ENCODE data around the gene AFF2.

The AFF2 gene

DNA sequence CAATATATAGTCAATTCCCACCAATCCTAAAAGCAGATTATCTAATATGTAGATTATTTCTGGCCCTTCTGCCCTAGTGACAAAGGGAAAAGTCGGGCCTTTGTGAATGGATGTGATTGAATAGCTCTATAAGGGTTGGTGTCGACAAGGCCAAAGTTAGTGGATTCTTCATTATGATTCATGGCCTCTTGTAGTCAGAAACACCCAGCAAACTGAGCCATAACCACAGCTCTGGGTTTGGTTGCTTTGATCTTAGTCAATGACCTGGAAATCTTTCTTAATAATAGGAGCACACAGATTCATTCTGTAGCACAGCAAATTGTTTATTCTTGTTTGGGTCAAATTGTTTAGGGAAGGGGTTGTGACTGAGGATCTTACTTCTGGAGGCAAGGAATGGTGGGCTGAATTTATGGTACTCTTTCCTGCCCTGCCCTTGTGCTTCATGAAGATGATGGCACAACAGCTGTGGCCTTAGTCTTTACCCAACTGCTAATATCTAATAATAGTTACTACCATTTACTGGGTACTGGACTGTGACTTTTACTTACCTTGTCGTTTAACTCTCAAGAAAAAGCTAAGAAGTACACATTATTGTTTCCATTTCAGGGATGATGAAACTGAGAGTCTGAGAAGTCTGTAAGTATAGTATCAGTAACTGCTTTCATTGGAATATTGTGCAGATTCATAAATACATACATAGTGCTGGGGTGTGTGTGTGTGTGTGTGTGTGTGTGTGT is 74.0 kb downstream of the AFF2 start:
- TF ChIP-seq, protein P1, sequence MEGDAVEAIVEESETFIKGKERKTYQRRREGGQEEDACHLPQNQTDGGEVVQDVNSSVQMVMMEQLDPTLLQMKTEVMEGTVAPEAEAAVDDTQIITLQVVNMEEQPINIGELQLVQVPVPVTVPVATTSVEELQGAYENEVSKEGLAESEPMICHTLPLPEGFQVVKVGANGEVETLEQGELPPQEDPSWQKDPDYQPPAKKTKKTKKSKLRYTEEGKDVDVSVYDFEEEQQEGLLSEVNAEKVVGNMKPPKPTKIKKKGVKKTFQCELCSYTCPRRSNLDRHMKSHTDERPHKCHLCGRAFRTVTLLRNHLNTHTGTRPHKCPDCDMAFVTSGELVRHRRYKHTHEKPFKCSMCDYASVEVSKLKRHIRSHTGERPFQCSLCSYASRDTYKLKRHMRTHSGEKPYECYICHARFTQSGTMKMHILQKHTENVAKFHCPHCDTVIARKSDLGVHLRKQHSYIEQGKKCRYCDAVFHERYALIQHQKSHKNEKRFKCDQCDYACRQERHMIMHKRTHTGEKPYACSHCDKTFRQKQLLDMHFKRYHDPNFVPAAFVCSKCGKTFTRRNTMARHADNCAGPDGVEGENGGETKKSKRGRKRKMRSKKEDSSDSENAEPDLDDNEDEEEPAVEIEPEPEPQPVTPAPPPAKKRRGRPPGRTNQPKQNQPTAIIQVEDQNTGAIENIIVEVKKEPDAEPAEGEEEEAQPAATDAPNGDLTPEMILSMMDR (IDR thresholded peaks at IDR 0.05; ENCODE audit: insufficient read depth, low read depth, low read length, missing control alignments): no peak
- peak; percentile 1 for DNase-seq (ENCODE audit: low read depth)
- H3K4me3 ChIP-seq (ENCODE audit: low read length): no peak overlapping the region

DNA sequence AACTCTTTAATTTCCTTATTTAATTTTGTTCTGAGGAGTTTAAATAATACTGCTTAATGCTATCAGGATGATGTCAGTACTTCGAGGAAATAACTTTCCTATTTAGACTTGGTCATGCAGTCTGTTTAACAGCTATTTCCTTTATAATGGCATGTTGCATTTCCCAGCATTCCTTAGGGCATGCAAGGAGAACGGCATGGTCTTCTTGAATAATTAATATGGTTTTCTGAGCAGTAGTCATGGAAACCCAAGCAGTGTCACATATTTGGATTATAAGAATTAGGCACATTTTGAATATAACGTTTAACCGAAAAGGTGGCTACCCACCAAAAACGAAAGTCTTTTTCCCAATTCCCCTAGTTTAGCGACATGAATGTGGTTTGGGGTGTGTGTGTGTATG is 76.0 kb downstream of the AFF2 start:
- TF ChIP-seq, protein P1 (IDR thresholded peaks at IDR 0.05; ENCODE audit: insufficient read depth, low read depth, low read length, missing control alignments): no peak
- no peak overlapping the region for H3K4me3 ChIP-seq (ENCODE audit: low read length)
- DNase-seq (ENCODE audit: low read depth): no peak

DNA sequence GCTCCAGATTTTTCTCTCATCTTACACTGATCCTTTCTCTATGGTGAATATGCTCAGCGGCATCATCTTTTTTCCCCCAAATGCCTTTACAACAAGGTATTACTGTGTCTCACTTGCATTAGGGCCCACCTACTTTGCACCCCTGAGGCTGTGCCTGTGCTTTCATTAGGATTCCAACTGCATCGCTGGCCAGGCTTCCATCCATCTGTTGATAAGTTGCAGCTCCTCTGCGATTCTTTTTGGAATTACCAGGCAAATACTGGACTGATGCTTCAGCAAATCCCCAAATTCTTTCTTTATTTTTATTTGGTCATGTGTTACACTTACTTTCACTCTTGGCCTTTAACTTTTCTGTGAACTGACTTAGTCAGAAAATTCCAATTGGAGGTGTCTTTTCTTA is 77.3 kb downstream of the AFF2 start:
- TF ChIP-seq, protein P1 (IDR thresholded peaks at IDR 0.05; ENCODE audit: insufficient read depth, low read depth, low read length, missing control alignments): no peak
- H3K4me3 ChIP-seq (ENCODE audit: low read length): no peak overlapping the region
- DNase-seq (ENCODE audit: low read depth): no peak

DNA sequence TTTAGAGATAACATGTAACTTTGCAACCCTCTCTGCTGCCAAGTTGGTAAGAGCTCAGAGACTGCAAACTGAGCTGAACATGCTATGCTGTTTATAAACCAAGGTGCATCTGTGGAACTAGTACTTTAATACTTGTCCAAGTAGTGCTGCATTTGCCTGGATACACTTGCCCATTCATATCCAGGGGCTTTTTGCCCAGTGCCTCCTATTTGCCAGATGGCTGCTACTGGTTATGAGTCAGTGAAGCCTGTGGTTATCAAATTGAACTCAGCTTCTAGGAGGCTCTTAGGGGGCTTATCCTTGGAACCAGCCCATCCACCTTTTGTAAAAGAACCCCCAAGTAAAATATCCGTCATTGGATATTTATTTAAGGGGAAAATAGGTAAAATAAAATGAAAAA is 79.6 kb downstream of the AFF2 start:
- TF ChIP-seq, protein P1 (IDR thresholded peaks at IDR 0.05; ENCODE audit: insufficient read depth, low read depth, low read length, missing control alignments): no peak
- DNase-seq (ENCODE audit: low read depth): no peak
- no peak overlapping the region for H3K4me3 ChIP-seq (ENCODE audit: low read length)

DNA sequence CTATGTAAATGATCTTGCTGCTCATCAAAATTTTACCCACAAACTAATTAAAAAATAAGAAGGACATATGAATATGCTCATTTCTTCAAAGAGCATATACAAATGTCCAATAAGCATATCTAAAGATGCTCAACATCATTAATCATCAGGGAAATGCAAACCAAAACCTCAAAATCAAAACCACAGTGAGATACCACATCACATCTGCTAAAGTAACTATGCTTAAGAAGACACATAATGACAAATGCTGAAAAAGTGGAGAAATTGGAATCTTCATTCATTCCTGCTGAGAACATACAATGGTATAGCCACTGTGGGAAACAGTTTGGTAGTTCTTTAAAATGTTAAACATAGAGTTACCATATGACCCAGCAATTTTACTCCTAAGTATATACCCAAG is 81.9 kb downstream of the AFF2 start:
- TF ChIP-seq, protein P1 (IDR thresholded peaks at IDR 0.05; ENCODE audit: insufficient read depth, low read depth, low read length, missing control alignments): no peak
- no peak overlapping the region for H3K4me3 ChIP-seq (ENCODE audit: low read length)
- DNase-seq (ENCODE audit: low read depth): no peak

DNA sequence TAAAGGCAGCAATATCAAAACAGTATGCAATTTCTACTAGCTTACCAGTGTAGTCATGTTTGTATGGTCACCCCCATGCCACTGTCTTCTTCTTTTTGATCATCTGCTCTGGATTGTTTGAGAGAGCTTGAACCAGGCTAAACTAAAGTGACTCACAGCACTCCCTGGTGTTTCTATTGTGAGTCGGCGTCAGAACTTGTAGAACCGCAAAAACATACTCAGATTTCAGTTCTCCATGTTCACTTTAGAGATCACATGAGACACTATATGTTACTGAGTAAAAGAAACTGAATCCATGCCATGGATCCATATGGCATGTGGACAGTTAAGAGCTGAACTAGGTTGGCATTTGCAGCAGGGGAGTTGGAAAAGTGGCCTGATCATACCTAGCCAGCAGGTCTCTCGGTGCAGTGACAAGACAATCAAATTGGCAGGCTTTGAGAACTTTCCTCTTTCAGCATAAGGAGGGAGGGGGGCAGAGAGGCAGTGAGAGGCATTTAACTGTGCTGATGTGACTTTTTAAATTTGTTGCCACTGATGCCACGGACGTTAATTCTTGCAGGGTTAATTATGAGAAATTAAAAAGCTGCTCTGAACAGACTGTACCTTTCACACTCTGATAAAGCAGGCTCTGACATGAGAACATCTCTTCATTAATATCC is 88.4 kb downstream of the AFF2 start:
- no peak overlapping the region for H3K4me3 ChIP-seq (ENCODE audit: low read length)
- peak; percentile 33 for DNase-seq (ENCODE audit: low read depth)
- TF ChIP-seq, protein P1 (IDR thresholded peaks at IDR 0.05; ENCODE audit: insufficient read depth, low read depth, low read length, missing control alignments): no peak
